GM12891 (cell line): ENCODE measurements around the gene ANTKMT. TPM values are rescaled to one million over a fixed set of nuclear protein-coding genes. Genes with fewer than 3 reads are reported as not detected.

ENCODE experiments used
- DNase-seq: peaks from one replicate; pipeline ENCODE4 v3.0.0; 2011; ENCODE audit warnings: low spot score; ENCODE audit not compliant: insufficient read length
- FAIRE-seq: peaks from 2 replicates; lab custom pipeline; 2011; peaks lifted over from hg19 to GRCh38; lab: Jason Lieb, UNC
- PAX5 ChIP-seq: IDR thresholded peaks from 2 replicates; pipeline ENCODE4 v1.6.1; 2011; ENCODE audit warnings: low read length, moderate library complexity, mild to moderate bottlenecking; ENCODE audit not compliant: insufficient read depth, severe bottlenecking
- POLR2A ChIP-seq: IDR thresholded peaks from 2 replicates; pipeline ENCODE4 v1.6.1; 2011; ENCODE audit warnings: low read depth, low read length, control low read depth
- POLR2AphosphoS5 ChIP-seq: IDR thresholded peaks from 2 replicates; pipeline ENCODE4 v1.6.1; 2011; ENCODE audit warnings: low read depth, low read length, control low read depth
- POU2F2 ChIP-seq: IDR thresholded peaks from 2 replicates; pipeline ENCODE4 v1.6.1; 2011; ENCODE audit warnings: low read depth, mild to moderate bottlenecking, control low read depth, low read length, moderate library complexity
- SPI1 ChIP-seq: IDR thresholded peaks from 2 replicates; pipeline ENCODE4 v1.6.1; 2011; ENCODE audit warnings: low read depth, low read length, control low read depth
- TAF1 ChIP-seq: IDR thresholded peaks from 2 replicates; pipeline ENCODE4 v1.6.1; 2011; ENCODE audit warnings: low read depth, low read length, control low read depth
- polyA plus RNA-seq: library from polyadenylated mRNA; unstranded; fragments of >200 nt; gene quantifications from one replicate; pipeline ENCODE4 v1.2.1, GENCODE V29; 2012; ENCODE audit warnings: low read depth, missing spikeins, inconsistent platforms; ENCODE audit not compliant: missing spikeins

The ANTKMT gene, protein sequence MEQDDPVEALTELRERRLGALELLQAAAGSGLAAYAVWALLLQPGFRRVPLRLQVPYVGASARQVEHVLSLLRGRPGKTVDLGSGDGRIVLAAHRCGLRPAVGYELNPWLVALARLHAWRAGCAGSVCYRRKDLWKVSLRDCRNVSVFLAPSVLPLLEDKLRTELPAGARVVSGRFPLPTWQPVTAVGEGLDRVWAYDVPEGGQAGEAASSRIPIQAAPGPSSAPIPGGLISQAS
- polyA plus RNA-seq: 14.0 TPM

DNA sequence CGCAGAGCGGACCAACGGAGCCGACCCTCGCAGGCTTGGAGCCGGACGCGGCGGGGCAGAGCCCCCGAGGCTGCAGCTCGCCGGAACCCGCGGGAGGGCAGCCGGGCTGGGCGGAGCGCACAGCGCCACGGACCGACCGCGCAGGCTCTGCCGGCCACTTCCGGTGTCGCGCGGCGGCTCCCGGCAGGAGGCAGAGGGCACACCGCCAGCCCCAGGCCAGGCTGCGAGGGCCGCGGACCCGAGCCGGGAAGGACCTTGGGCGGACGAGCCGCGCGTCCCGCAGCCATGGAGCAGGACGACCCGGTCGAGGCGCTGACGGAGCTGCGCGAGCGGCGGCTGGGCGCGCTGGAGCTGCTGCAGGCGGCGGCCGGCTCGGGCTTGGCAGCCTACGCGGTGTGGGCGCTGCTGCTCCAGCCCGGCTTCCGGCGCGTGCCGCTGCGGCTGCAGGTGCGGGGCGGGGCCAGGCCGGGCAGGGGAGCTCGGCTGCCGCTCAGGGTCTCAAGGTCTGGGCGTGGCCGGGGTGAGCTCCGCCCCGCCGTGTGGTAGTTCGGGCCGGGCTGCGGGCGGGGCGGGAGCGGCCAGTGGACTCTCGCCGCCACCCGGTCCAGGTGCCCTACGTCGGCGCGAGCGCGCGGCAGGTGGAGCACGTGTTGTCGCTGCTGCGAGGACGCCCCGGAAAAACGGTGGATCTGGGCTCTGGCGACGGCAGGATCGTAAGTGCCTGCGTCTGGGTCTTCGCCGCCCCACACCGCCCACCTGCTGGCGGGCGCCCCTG, at the start of gene ANTKMT:
ANTKMT (plus strand) TSS at position 157 of the 775 bp plus-strand sequence; CDS start at position 286, 129 bp downstream.
- FAIRE-seq: peak; percentile 99
- peak; percentile 98 for DNase-seq
- TF ChIP-seq TAF1: 0 out of 2 replicates have a peak, but pooled peaks have one; percentile 54
- peak; percentile 36 for TF ChIP-seq PAX5
- TF ChIP-seq POU2F2: peak; percentile 71; the same call in 1 of the 2 replicates
- TF ChIP-seq POLR2AphosphoS5: peak; percentile 85
- TF ChIP-seq SPI1: no peak
- peak; percentile 85 for TF ChIP-seq POLR2A

DNA sequence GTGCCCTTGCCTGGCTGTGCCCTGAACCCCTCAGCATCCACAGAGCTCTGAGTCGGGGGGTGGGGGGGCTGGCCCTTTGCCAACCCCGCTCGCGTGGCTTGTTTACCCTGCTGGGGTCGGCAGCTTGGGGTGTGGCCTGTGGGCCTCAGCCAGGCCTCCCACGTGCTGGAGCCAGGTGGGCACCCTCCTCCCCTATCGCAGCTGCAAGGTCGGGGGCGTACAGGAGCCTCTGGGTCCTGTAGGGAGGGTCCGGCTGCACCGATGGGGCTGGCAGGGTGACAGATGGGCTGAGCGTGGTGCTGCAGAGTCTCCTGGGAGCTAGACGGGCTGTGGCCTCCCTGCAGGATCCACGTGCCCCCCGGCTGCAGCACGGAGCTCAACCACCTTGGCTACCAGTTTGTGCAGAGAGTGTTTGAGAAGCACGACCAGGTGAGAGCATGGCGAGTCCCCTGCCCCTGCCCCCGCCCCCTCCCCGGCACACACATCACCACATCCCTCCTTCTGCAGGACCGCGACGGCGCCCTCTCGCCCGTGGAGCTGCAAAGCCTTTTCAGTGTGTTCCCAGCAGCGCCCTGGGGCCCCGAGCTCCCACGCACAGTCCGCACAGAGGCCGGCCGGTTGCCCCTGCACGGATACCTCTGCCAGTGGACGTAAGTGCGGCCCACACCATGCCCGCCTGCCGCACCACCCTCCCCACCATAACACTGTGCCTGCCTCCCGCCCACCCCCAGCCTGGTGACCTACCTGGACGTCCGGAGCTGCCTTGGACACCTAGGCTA, 49.4 kb upstream of the ANTKMT start:
- FAIRE-seq (no peak), DNase-seq (no peak)
- TF ChIP-seq TAF1 (no peak), POLR2A (no peak), PAX5 (no peak), POU2F2 (no peak), SPI1 (no peak), POLR2AphosphoS5 (no peak)

DNA sequence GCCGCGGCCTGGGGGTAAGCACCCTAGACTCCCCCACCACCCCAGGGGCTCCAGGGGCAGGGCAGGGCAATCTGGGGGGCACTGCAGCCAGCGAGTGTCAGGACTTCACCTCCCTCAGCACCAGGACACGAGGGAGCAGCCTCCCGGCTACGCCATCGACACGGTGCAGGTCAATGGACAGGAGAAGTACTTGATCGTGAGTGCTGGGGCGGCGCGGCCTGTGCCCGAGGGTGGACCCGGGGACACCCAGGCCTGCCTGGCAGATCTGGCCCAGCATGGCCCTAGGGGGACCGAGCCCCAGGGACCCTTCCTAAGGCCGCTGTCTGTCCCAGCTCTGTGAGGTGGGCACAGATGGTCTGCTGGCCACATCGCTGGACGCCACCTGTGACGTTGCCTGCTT, 48.6 kb upstream of the ANTKMT start:
- TF ChIP-seq TAF1 (no peak), SPI1 (no peak), POU2F2 (no peak), POLR2AphosphoS5 (no peak), PAX5 (no peak), POLR2A (no peak)
- FAIRE-seq: no peak
- no peak for DNase-seq

DNA sequence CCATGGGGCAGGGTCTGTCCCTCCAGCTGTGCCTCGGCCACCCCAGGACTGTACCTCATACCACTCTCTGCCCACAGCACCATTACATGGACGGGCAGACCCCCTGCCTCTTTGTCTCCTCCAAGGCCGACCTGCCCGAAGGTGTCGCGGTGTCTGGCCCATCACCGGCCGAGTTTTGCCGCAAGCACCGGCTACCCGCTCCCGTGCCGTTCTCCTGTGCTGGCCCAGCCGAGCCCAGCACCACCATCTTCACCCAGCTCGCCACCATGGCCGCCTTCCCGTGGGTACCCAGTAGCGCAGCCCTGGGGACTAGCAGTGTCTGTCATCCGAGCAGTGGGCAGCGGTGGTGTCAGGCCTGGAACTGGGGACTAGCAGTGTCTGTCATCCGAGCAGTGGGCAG, 48.1 kb upstream of the ANTKMT start:
- FAIRE-seq (no peak), DNase-seq (no peak)
- TF ChIP-seq POLR2A (no peak), PAX5 (no peak), SPI1 (no peak), POU2F2 (no peak), POLR2AphosphoS5 (no peak), TAF1 (no peak)

DNA sequence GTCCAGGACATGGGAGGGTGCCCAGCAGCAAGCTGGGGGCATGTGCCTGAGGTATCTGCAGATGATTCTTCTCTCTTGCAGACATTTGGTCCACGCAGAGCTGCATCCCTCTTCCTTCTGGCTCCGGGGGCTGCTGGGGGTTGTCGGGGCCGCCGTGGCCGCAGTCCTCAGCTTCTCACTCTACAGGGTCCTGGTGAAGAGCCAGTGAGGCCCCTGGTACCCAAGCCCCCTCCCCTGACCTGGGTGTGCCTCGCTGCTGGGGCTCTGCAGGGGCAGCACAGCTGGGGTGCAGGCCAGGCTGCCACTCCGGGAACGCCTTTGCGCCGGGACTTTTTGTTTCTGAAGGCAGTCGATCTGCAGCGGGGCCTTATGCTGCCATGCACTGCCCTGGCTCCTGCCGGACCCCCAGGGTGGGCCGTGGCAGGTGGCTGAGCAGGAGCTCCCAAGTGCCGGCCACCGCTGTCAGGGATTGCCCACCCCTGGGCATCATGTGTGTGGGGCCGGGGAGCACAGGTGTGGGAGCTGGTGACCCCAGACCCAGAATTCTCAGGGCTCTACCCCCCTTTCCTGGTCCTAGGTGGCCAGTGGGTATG, 47.5 kb upstream of the ANTKMT start:
- FAIRE-seq (no peak), DNase-seq (no peak)
- no peak for TF ChIP-seq PAX5
- no peak for TF ChIP-seq POLR2AphosphoS5
- TF ChIP-seq POU2F2: no peak
- TF ChIP-seq TAF1: no peak
- no peak for TF ChIP-seq SPI1
- TF ChIP-seq POLR2A: no peak

DNA sequence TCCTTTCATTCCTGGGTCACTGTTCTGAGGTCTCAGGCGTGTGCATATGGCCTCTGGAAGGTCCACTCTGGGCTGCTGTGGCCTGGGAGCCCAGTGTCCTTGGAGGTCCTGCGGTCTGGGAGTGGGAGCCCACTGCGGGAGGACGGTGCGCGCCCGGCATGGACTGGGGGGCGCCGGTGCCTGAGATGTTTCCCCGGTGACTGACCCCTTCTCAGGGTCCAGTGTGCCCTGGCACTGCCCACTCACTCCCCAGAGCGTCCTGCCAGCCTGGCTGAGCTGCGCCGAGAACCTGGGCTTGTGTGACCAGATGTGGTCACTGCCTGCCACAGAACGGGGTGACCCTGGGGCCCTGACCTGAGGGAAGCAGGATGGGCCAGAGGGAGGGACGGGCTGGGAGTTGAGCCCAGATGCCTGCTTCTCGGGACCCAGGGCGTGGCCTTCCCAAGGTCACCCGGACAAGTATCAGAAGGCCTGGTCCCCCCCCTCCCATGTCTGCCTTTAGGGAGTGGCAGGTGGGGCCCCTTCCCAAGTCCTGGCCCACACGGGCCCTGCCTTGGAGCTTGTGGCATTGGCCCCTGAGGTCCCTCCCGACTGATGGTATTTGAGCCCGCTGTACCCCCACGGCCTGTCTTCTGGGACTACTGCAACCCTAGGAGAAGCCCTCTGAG, 46.6 kb upstream of the ANTKMT start:
- no peak for DNase-seq
- no peak for FAIRE-seq
- no peak for TF ChIP-seq TAF1
- no peak for TF ChIP-seq POLR2A
- no peak for TF ChIP-seq POU2F2
- TF ChIP-seq PAX5: no peak
- no peak for TF ChIP-seq SPI1
- TF ChIP-seq POLR2AphosphoS5: no peak

DNA sequence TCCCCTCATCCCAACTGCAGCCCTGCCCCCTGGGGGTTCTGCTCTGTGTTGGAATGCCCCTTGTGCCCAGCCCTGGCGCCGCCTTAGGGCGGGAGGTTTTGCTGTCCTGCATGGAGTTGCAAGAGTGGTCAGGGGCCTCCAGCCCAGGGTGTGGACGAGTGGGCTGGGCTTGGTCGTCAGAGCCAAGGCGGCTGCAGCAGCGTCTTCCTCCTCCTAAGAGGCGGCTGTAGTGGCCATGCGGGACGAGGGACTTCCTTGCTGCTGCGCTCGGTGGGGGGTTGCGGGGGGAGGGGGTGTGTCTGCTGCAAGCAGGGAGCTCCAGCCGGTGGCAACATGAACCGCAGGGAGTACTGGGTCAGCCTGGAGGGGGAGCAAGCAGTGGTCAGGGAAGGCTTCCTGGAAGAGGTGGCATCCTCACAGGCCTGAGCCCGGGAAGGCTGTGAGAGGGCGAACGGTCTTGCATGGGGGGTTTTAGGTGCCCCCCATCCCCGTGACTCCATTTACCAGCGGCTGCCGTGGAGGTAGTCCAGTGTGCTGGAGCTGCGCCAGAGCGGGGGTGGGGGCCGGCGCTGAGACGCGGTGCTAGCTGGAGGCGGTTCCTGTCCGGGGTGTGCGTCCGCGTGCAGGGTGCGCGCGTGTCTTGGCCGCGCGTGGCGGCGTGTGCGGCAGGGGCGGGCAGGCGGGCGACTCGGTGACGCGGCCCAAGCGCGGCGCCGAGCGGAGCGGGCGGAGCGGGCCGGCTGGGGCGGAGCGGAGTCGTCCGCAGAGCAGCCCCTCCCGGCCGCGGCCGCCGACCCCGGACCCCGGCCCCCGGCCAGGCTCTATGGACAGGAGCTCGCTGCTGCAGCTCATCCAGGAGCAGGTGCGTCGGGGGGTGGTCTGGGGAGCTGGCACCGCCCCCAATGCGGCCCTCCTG, 45.7 kb upstream of the ANTKMT start, which contains the start of gene RHBDL1:
RHBDL1 (plus strand) TSS at position 704 of the 916 bp plus-strand sequence; CDS start at position 824, 120 bp downstream.
- peak; percentile 76 for FAIRE-seq
- no peak for TF ChIP-seq POLR2AphosphoS5
- TF ChIP-seq PAX5: no peak
- TF ChIP-seq POLR2A: no peak
- no peak for TF ChIP-seq SPI1
- no peak for TF ChIP-seq TAF1
- TF ChIP-seq POU2F2: no peak
- DNase-seq: no peak

DNA sequence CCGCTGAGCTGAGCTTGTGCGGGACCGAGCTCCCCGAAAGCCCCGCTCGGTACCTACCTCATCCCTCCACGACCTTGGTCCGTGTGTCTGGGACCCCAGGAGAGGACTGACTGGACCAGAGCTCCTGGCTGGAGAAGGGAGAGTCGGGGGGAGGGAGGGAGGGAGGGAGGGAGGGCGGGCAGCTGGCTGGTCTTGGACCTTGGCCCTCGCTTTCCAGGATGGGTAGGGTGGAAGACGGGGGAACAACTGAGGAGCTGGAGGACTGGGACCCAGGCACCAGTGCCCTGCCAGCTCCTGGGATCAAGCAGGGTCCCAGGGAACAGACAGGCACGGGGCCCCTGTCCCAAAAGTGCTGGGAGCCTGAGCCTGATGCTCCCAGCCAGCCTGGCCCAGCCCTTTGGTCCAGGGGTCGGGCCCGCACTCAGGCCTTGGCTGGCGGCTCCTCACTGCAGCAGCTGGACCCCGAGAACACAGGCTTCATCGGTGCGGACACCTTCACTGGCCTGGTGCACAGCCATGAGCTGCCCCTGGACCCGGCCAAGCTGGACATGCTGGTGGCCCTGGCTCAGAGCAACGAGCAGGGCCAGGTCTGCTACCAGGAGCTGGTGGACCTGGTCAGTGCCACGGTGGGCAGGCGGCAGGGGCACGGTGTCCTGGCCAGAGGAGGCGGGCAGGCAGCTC, 44.9 kb upstream of the ANTKMT start:
- FAIRE-seq: no peak
- TF ChIP-seq POU2F2 (no peak), SPI1 (no peak), POLR2AphosphoS5 (no peak)

More for the DNA sequence above, 44.9 kb upstream of the ANTKMT start:
- DNase-seq: no peak
